Stimulated activated CD4-positive, alpha-beta T cell treated with anti-CD3 and anti-CD28 coated beads, Interleukin-4, amount 100 ng/mL, for 24 hours (primary cell): ENCODE results near the gene STIM1.
"Not testable (repeated sequence)": the region's sequence is repeated elsewhere in the genome, so short reads cannot be mapped to it uniquely, and the experiment has no call there.

ENCODE experiments used
- DNase-seq: peaks from one replicate; pipeline ENCODE4 v3.0.0-alpha.2; 2020

STIM1 gene

DNA sequence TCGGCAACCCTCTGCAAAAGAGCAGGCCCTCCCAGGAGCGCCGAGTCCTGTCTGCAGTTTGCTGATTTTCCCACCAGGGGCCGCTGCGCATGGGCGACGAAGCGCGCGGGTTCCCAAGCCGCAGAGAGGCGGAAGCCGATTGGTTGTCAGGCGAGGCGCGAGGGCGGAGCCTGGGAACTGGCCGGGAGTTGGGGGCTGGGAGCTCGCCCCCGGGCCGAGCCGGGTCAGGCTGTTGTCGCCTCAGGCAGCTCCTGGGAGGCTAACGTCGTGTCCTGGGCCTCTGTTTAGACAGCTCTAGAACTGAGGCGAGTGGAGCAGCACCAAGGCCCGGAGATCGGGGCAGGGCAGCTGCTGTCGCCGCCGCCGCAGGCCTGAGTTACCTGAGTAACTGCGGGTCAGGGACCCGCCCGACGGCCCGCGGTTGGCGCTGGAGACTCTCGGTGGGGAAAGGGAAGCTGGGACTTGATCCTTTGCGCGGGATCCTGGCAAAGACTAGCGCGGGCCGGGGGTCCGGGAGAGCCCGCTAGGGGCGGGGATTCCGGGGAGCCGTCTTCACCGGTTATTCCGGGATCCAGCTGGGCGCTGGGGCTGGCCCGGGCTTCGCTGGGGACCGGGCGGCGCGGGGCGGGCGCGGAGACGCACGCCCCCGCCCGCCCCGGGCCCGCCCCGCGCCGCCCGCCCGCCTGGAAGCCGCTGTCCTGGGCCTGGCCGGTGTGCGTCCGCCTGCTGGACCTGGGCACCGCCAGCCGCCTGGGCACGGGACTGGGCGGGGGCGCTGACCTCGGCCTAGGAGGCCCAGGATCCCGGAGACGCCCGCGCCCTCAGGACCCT lies at the start of gene STIM1:
STIM1 (plus strand) TSS at position 688 of the 831 bp plus-strand sequence. CDS start 607 bp downstream, outside the sequence.
- DNase-seq = peak; percentile 99

DNA sequence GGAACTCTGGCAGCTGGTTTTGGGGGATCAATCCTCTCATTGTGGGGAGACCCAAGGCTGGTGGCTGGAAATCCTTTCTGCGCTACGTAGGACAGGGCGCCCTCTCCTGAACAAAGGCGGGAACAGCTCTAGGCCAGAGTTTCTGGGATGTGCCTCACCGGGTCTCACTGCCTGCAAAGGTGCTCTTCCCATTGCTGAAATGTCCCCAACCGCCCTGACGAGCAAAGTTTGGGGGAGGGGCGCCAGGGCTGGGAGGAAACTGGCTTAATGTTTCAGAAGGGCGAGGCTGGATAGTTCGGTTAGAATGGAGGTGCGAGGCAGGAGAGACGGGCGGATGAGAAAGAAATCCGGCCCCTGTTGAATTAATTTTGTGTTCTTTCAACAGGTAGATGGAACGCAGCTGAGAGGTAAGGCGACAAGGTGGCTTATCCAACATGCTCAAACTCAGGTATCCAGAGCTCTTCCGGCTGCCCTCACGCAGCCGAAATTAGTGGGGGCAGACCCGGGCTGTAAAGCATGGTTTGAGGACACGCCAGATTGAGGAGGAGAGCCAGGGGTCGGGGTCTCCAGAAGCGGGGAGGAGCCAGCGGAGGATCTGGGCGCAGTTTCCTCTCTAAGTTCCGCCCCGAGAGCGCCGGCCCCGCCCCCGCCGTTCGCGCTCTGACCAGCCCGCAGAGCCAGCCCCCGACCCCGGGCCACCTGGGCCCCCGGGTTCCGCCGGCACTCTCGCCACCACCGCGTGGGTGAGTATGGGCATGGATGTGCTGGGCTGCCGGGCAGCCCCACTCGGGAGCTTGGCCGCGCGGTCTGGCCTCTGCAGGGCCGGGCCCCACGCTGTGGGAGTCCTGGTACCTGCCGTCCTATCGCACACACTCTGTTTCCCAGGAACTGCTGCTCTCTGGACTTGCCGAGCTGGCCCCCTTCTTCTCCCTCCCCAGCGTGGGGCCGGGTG lies 47.3 kb upstream of the STIM1 start, which contains the start of gene PGAP2:
PGAP2 (plus strand) TSS at position 652 of the 952 bp plus-strand sequence. CDS start 2,700 bp downstream, outside the sequence.
- DNase-seq = peak; percentile 60

- peak; percentile 47 for DNase-seq
Measured at GRCh38 chr11:3808861-3809623, 46.4 kb upstream of the STIM1 start.

- no peak for DNase-seq
Measured at GRCh38 chr11:3809624-3809928, 45.9 kb upstream of the STIM1 start.

DNA sequence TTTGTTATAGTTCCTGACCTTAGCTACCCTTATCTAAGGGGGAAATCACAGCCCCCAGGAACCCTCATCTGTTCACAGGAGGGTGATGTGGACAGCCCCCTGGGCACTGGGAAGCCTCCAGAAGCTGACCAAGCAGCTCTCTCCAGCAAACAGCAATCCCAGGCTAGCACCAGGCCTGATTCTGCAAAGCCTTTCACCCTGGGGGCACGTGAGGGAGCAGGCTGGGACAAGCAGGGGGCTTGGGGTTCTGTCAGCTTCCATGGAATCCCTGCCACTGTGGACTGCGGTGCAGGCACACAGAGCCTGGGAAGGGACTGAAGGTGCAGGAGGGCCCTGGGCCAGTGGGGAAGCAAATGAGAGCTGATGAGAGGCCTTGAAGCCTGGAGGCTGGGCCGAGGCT lies 45.0 kb upstream of the STIM1 start:
- no peak for DNase-seq

DNA sequence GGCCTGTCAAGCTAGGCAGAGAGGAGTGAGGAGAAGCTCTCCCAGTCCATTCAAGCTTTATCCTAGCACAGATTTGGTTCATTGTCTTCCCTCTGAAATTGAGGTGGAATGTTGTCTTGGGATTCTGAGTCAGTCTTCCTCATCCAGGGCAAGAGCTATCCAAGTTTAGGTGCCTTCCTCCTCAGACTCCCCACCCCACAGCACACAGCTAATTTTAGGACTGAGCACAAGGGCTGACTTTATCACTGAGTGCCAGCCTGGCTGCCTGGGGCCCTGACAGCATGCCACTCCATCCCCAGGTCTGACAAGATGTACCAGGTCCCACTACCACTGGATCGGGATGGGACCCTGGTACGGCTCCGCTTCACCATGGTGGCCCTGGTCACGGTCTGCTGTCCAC lies 44.5 kb upstream of the STIM1 start:
- DNase-seq = no peak

- not testable (repeated sequence) for DNase-seq
Measured at GRCh38 chr11:3814832-3815231, 40.6 kb upstream of the STIM1 start.

DNA sequence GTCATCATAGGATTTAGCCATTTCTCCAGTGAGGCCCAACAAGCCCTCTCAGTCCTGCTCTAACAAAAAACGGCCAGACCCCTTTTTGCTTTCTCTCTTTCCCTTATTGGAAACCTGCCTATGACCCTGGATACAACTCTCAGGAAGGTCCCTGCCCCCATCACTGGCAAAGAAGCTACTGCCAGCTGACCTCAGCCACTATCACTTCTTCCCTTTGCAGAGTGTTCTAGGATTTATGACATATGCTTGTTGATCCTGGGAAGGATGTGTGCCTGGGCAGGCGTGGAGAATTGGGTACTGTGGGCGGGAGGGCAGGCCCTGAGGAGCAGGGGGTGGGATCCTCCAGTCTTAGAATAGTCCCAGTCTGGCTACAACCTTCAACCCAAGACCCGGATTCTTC lies 39.6 kb upstream of the STIM1 start:
- DNase-seq = no peak

DNA sequence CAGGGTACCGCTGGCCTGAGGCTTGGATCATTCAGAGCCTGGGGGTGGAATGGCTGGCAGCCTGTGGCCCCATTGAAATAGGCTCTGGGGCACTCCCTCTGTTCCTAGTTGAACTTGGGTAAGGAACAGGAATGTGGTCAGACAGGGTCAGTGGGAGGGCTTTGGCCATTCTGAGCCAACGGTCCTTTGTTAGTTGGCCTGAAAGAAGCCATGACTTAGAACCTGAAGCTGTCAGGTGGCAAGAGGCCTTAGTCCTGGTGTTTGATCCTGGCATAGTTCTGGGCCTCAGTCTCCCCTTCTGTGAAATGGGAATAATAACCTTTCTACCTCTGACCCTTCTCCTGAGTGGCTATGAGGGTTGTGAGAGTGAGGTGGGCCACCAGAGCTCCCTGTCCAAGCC lies 38.8 kb upstream of the STIM1 start:
- DNase-seq = no peak

DNA sequence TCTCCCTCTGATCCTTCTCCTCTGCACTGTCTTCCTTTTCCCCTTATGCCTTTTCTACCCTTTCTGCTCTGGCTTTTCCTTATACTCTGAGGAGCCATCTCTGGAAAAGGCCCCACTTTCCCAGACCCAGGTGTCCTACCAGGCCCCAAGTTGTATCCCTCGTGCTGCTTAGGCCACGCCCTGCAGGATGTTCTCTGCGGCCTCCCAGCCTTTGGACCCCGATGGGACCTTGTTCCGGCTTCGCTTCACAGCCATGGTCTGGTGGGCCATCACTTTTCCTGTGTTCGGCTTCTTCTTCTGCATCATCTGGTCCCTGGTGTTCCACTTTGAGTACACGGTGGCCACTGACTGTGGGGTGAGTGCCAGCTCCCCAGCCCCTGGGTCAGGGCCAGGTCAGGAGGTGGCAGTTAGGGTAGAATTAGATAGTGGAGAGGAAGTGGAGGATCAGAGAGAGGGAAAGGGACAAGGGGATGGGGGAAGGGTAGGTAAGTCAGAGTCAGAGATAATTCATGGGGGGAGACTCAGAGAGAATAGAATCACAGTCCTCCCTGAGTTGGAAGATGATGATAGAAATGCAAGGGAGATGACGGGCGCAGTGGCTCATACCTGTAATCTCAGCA lies 38.2 kb upstream of the STIM1 start:
- DNase-seq = no peak

GRCh38 chr11:3820971-3821370 lies 34.5 kb upstream of the STIM1 start:
- DNase-seq = no peak

GRCh38 chr11:3822312-3822711 lies 33.2 kb upstream of the STIM1 start:
- no peak for DNase-seq

DNA sequence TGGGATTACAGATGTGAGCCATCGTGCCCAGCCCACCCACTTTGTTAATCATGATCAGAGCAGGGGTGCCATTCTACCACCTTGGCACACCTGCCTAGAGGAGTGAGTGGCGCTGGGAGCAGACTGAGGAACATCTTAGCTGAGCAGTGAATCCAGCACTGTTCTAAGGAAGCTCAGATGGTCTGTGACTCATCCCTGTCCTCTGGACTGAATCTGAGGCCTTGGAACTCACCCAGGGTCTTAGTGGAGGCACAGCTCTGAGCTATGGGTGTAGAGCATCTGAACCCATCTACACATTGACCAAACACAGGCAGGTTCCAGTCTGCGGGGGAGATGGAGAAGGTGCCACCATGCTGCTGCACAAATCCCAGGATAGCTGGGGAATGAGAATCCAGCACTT lies 32.2 kb upstream of the STIM1 start:
- DNase-seq = no peak

- DNase-seq = no peak
Measured at GRCh38 chr11:3823762-3824506, 31.5 kb upstream of the STIM1 start.

GRCh38 chr11:3824714-3825472 lies 30.6 kb upstream of the STIM1 start:
- peak; percentile 83 for DNase-seq

- no peak for DNase-seq
Measured at GRCh38 chr11:3825473-3826154, 29.9 kb upstream of the STIM1 start.

- DNase-seq = no peak
Measured at GRCh38 chr11:3826721-3827120, 28.7 kb upstream of the STIM1 start.

- no peak for DNase-seq
Measured at GRCh38 chr11:3827434-3828186, 27.9 kb upstream of the STIM1 start.

- no peak for DNase-seq
Measured at GRCh38 chr11:3830088-3830487, 25.4 kb upstream of the STIM1 start.

DNA sequence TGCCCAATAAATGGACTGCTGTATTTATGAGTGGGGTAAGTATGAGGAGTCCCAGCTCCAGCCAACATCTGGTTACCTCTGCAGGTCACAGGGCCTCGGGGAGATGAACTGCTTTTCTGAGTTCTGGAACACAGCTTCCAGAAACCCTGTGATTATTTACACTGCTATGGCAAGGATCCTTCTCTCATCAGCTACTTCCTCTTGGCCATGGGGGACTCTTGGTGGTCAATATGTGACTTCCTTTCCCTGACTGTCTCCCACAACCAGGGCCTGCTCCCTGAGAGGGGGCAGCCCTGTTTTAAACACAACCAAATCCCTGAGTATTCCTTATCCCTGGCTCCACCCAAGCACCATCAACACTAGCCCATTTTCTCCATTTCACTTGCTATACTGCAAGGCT lies 24.7 kb upstream of the STIM1 start:
- DNase-seq = no peak
